ENCODE results near the gene POC1B. TPM values are rescaled to one million over a fixed set of nuclear protein-coding genes. Genes with fewer than 3 reads are reported as not detected.

Gene POC1B
- polyA plus RNA-seq, 1 donor (not counting 4 experiments of a cell fraction or from before 2014, with no cell fraction given), result 16.4 TPM

GRCh38 chr12:89490922-89491321, 34.9 kb downstream of the POC1B start:
- FAIRE-seq (no peak), DNase-seq (ENCODE audit: low read depth, low spot score) (no peak)
- H3K79me2 ChIP-seq (ENCODE audit: control insufficient read depth, insufficient read depth, low read length), result no peaks in the 10 kb centered on the region
- no peaks in the 10 kb centered on the region for H4K20me1 ChIP-seq (ENCODE audit: control insufficient read depth, extremely low read depth, insufficient read depth, low read length)
- no peak overlapping the region for H2AFZ ChIP-seq (ENCODE audit: control insufficient read depth, low read length)
- H3K4me2 ChIP-seq (ENCODE audit: control insufficient read depth, extremely low read depth, insufficient read depth, low read depth, low read length), result no peak overlapping the region
- H3K4me3 ChIP-seq (ENCODE audit: control insufficient read depth in 2 of 3, extremely low read depth in 1 of 3, insufficient read depth in 2 of 3, low read depth in 1 of 3, low read length in 3 of 3), result no peak overlapping the region
- peaks cover 7% of the 10 kb centered on the region for H3K4me1 ChIP-seq (ENCODE audit: control insufficient read depth, extremely low read depth, insufficient read depth, low read length)
- no peaks in the 10 kb centered on the region for H3K27me3 ChIP-seq (ENCODE audit: control insufficient read depth, extremely low read depth, insufficient read depth, low read length)
- dilution Hi-C loops (cut with MboI; ENCODE audit: extremely low pct_ligation_motif_present, low sequenced_read_pairs), result no loop called here
- H3K36me3 ChIP-seq (ENCODE audit: control insufficient read depth in 2 of 2, extremely low read depth in 1 of 2, insufficient read depth in 2 of 2, low read length in 2 of 2), result peaks cover 0 to 6% of the 10 kb centered on the region in 2 experiments
- H3K27ac ChIP-seq (ENCODE audit: control insufficient read depth, insufficient read depth, low read length), result no peak overlapping the region
- TF ChIP-seq EZH2 (IDR thresholded peaks at IDR 0.05; ENCODE audit: low read length), result no peak
- TF ChIP-seq CTCF (optimal IDR thresholded peaks at IDR 0.05 in 1 of 3, IDR thresholded peaks at IDR 0.05 in 1 of 3, conservative IDR thresholded peaks at IDR 0.05 in 1 of 3; ENCODE audit: extremely low read depth in 1 of 3, insufficient read depth in 2 of 3, low read length in 3 of 3), result no peak
- H3K9me3 ChIP-seq (ENCODE audit: control insufficient read depth, low read depth, low read length), result no peaks in the 10 kb centered on the region
- no peak overlapping the region for H3K9ac ChIP-seq (ENCODE audit: control insufficient read depth, extremely low read depth, insufficient read depth, low read length)
- no peaks in the 10 kb centered on the region for H3K9me1 ChIP-seq (ENCODE audit: control insufficient read depth, extremely low read depth, insufficient read depth, low read length)

GRCh38 chr12:89486264-89486663, 39.6 kb downstream of the POC1B start:
- H4K20me1 ChIP-seq (ENCODE audit: control insufficient read depth, extremely low read depth, insufficient read depth, low read length), result no peaks in the 10 kb centered on the region
- TF ChIP-seq EZH2 (IDR thresholded peaks at IDR 0.05; ENCODE audit: low read length) (no peak), CTCF (optimal IDR thresholded peaks at IDR 0.05 in 1 of 3, IDR thresholded peaks at IDR 0.05 in 1 of 3, conservative IDR thresholded peaks at IDR 0.05 in 1 of 3; ENCODE audit: extremely low read depth in 1 of 3, insufficient read depth in 2 of 3, low read length in 3 of 3) (no peak)
- no peaks in the 10 kb centered on the region for H3K79me2 ChIP-seq (ENCODE audit: control insufficient read depth, insufficient read depth, low read length)
- FAIRE-seq (no peak), DNase-seq (ENCODE audit: low read depth, low spot score) (no peak)
- no peaks in the 10 kb centered on the region for H3K27me3 ChIP-seq (ENCODE audit: control insufficient read depth, extremely low read depth, insufficient read depth, low read length)
- H3K36me3 ChIP-seq (ENCODE audit: control insufficient read depth in 2 of 2, extremely low read depth in 1 of 2, insufficient read depth in 2 of 2, low read length in 2 of 2), result peaks cover 0 to 6% of the 10 kb centered on the region in 2 experiments
- no peak overlapping the region for H3K4me2 ChIP-seq (ENCODE audit: control insufficient read depth, extremely low read depth, insufficient read depth, low read depth, low read length)
- H3K9ac ChIP-seq (ENCODE audit: control insufficient read depth, extremely low read depth, insufficient read depth, low read length), result no peak overlapping the region
- no peak overlapping the region for H3K27ac ChIP-seq (ENCODE audit: control insufficient read depth, insufficient read depth, low read length)
- H3K4me3 ChIP-seq (ENCODE audit: control insufficient read depth in 2 of 3, extremely low read depth in 1 of 3, insufficient read depth in 2 of 3, low read depth in 1 of 3, low read length in 3 of 3), result no peak overlapping the region
- H3K9me3 ChIP-seq (ENCODE audit: control insufficient read depth, low read depth, low read length), result no peaks in the 10 kb centered on the region
- no peaks in the 10 kb centered on the region for H3K9me1 ChIP-seq (ENCODE audit: control insufficient read depth, extremely low read depth, insufficient read depth, low read length)
- dilution Hi-C loops (cut with MboI; ENCODE audit: extremely low pct_ligation_motif_present, low sequenced_read_pairs), result no loop called here
- no peaks in the 10 kb centered on the region for H3K4me1 ChIP-seq (ENCODE audit: control insufficient read depth, extremely low read depth, insufficient read depth, low read length)
- no peak overlapping the region for H2AFZ ChIP-seq (ENCODE audit: control insufficient read depth, low read length)

Measured in keratinocyte (primary cell).